NCI-H510A (cell line): ENCODE data around the gene LYPD4.

Experiments
- DNase-seq: peaks from one replicate; lab custom pipeline; 2025; lab: John Stamatoyannopoulos, UW

LYPD4 gene

DNA sequence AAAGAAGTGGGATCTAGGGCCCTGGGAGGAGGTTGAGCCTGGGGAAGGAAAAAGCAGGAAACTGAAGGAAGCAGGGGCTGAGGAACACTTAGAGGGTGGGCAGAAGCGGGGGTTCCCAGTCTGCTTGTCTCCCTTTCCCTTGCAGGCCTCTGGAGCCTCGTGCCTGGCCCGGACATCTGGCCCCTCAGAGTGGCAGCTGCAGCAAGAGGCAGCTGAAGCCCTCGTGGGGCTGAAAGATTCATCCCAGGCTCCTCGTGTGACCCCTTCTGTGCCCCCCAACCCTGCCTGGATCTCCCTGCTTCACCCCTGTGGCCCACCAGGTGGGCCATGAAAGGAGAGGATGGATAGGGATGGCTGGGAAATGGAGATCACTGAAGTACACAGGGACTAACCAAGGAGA lies 5.9 kb upstream of the LYPD4 start:
- no peak for DNase-seq

GRCh38 chr19:41849067-41849466 lies 4.6 kb upstream of the LYPD4 start:
- DNase-seq, result no peak

DNA sequence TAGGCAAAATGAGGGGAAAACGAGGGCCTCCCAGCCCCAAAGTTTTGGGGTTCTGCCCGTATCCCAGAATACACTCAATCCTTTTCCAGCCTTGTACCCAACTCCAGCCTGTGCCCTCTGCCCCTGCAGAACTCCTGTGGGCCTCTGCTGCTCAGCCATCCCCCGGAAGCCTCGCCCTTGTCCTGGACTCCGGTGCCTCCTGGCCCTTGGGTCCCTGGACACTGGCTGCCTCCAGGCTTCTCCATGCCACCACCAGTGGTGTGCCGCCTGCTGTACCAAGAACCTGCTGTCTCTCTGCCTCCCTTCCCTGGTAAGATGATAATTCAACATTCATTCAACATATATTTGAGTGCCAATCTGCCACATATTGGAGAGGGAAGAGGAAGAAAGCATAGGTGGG lies 4.2 kb upstream of the LYPD4 start:
- no peak for DNase-seq

DNA sequence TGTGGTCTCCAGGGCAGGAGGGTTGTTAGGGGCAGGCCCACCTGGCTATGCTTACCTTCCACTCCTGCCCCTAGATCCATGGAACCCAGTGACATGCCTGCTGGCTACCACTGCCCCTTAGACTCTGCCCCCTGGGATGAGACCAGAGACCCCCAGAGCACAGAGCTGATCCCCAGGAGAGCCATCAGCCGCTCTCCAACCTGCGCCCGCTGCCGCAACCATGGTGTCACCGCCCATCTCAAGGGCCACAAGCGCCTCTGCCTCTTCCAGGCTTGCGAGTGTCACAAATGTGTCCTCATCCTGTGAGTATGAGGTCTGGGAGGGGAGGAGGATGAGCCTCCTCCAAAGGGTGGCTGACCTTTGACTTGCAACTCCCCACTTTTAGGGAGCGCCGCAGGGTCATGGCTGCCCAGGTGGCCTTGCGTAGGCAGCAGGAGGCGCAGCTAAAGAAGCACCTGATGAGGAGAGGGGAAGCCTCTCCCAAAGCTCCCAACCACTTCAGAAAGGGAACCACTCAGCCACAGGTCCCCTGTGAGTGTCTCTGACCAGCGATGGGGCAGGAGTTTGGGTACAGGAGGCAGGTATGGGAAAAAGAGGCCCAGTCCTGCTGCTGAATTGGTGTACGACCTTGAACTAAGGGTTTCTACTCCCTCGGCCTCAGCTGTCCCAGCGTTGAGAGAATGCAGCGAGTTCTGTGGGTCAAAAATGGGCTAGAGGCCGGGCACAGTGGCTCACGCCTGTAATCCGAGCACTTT lies 3.0 kb upstream of the LYPD4 start:
- no peak for DNase-seq

GRCh38 chr19:41845051-41845590 lies 638 bp upstream of the LYPD4 start:
- DNase-seq, result no peak

DNA sequence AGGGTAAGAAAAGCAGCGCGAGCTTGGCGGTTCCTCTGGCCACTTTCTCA lies 343 bp upstream of the LYPD4 start, which contains the start of gene DMRTC2:
TSS of gene DMRTC2 (plus strand) at position 42 of the 50 bp plus-strand sequence. CDS start 2,387 bp downstream, outside the sequence.
- DNase-seq, result no peak

DNA sequence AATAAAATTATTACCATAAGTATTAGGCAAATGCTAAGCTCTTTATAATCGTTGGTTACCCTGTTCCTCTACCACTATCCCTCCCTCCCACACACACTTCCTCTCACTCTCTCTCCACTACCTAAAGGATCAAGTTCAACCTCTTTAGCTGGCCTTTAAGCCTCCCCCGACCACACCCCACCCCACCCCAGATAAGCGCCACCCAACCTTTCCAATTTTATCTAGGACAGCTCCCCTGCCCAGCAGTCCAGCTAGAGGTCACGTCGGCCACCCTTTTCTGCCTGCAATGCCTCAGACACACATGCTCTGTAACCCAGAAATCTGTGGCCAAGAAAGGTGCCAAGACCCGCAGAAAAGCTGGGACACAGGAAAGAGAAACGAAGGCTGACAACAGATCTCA lies 1.1 kb downstream of the LYPD4 start:
- DNase-seq, result no peak

GRCh38 chr19:41839211-41839610 lies 5.3 kb downstream of the LYPD4 start:
- DNase-seq, result no peak

DNA sequence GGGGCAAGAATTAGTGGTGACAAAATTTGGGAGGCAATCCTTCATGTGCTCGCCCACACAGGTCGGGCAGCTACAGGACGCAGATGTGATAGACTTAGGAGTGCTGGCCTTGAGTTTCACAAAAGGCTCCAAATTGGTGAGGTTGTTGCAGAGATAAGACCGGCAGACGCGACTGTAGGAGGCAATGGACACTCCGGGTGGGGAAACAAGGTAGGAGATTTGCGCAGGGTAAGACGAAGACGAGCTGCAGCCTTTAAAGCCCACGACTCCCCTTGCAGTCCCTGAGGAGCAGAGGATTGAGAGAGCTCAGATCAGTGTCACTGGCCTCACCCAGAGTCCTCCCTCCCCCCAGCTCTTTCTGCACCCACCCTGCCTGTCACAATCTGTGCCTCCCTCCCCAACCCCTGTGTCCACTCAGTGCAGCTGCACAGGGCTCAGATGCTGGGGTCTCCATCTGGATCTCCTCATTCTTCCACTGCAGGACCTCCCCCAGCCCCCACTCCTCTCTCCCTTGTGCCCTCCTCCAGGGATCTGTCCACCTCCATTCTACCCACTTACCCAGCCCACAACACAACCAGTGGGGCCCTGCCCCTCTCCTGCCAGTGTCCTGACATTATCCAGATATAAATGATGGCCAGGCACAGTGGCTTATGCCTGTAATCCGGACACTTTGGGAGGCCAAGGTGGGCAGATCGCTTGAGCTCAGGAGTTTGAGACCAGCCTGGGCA lies 6.3 kb downstream of the LYPD4 start:
- no peak for DNase-seq

DNA sequence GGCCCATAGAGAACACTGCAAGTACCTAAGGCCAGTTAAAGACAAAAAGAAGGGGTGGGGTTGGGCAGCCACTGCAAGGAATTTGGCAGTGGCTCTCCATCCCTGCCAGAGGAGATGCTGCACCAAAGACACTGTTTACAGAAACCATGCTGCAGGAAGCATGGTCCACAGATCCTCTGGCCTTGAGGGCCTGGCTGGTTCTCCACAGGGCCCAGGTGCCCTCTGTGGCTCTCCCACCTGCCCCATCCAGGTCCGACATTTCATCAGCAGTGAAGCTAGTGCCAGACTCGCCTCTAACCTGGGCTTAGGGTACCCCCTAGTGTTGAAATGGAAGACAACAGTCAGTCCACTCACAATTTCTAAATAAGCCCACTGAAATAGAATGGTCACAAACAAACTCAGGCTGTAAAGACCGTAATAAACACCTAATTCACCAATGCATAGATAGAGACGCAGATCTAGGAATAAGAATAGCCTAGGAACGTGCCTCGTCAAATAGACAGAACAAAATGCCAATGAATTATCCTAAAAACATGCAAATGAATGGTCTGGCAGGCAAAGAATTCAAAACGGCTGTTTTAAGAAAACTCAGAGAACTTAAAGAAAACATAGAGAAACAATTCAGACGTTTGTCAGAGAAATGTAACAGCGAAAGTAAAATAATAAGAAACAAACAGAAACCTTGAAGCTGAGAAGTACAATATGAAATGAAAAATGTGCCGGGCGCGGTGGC lies 23.3 kb downstream of the LYPD4 start:
- DNase-seq, result peak; percentile 66

DNA sequence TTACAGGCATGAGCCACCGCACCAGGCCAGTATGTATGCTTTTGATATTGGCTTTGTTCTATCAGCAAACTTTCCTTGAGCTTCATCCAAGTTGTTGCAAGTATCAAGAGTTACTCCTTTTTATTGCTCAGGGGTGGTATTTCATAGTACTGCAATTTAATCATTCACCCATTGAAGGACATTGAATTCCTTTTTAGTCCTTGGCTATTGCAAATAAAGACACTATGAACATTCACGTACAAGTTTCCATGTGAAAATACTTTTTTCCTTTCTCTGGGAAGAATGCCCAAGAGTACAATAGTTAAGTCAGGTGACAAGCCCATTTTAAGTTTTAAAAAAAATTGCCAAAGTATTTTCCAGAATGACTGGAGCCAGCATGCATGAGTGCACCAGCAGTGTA lies 27.7 kb downstream of the LYPD4 start:
- no peak for DNase-seq

DNA sequence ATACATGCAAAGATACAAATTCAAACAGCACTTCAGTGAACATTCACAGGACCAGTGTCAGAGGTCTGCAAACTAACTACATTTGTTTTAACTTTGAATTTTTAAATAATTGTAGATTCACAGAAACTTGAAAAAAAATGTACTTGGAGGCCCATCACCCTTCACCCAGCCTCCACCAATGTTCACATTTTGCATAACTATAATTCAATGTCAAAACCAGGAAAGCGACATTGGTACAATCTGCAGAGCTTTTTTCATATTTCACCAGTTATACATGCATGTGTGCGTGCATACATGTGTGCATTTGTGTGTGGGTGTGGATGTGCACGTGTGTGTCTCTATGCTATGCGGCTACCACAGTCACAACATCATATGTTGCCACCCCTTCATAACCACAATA lies 29.2 kb downstream of the LYPD4 start:
- DNase-seq, result no peak

DNA sequence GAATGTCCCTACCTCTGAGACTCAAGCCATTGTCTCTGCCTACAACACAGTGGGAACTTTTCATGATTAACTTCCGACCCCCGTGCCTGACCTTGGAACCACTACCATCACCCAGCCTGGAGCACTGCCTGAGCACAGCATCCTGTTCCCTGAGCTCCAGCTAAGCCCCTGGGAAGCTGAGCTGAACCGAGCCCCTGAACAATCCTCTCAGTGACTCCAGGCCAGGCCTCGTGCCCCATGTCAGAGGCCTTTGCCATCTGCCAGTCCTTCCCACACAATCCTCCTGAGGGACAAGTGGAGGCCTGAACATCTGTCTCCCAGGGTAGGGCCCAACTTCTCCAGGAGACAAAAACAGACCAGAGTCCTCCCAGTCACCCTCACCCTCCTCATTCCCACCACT lies 30.6 kb downstream of the LYPD4 start:
- no peak for DNase-seq

DNA sequence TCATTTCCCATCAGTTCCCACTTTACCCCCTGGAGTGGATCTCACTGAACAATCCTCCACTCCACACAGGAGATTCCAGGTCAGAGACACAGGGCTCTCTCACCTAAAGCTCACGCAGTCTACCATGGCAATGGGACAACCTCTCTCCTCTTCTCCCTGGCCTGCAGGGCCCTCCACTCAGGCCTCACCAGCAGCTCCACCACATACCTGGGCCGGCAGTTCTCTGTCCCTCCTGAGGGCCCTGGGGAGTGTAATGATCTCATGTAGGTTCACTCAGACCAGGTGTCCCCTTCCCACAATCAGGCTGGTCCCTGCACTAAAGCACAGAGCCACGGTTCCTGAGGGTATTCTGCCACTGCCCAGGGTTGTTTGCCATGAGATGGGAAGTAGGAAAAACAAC lies 32.5 kb downstream of the LYPD4 start:
- DNase-seq, result no peak

GRCh38 chr19:41811036-41811435 lies 33.4 kb downstream of the LYPD4 start:
- no peak for DNase-seq

DNA sequence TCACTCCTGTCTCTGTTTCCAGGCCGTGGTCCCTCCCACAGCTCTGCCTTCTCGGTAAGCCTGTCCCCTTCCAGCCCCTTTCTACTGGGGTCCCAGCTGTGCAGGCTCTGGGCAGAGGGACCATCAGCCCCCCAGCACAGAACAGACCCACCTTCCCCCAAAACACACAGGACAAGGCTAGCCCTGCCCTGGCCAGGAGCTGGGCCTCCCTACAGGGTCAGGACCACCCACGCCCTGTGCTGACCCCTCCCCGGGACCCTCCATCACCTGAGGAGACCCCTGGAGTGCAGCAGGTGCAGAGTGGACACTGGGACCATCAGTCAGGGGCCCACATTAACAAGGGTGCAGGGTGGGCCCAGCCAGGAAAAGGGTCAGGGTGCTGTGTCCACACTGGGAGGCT lies 34.2 kb downstream of the LYPD4 start:
- no peak for DNase-seq

GRCh38 chr19:41808663-41809566 lies 35.6 kb downstream of the LYPD4 start:
- no peak for DNase-seq

- DNase-seq, result no peak
Observed at GRCh38 chr19:41807176-41807575, 37.3 kb downstream of the LYPD4 start.

- DNase-seq, result no peak
Observed at GRCh38 chr19:41804336-41804735, 40.1 kb downstream of the LYPD4 start.

DNA sequence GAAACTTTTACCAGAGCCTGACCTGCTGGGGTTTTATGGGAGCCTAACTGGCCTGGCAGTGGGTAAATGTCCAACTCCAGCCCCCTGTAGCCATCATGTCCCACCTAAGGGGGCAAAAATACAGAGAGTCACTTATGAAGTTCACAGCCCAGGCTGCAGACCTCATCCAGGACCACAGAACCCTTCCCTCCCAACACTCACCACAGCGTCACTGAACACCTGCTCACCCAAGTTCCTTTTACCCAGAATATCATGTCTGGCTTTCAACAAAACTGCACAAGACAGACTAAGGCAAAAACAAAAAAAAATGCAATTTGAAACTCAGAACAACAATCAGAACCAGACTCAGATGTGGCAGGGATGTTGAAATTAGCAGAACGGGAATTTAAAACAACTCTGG lies 41.7 kb downstream of the LYPD4 start:
- no peak for DNase-seq

DNA sequence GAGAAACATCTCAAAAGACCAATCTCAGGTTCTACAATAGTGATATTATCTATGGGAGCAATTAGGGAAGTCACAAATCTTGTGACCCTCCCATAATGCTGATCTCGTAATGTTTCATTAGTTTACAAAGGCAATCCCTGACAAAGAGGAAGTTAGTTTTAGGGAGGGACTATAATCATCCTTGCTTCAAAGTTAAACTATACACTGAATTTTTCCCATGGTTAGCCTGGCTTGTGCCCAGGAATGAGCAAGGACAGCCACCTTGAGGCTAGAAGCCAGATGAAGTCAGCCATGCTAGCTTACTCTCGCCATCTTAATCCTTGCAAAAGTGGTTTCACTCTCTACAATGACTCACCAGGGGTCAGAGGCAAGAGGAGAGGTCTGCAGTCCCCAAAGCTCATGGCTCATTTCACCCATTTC lies 42.7 kb downstream of the LYPD4 start:
- DNase-seq, result no peak

GRCh38 chr19:41801031-41801430 lies 43.5 kb downstream of the LYPD4 start:
- DNase-seq, result no peak
